ENCODE results near the gene VSX1.

DNA sequence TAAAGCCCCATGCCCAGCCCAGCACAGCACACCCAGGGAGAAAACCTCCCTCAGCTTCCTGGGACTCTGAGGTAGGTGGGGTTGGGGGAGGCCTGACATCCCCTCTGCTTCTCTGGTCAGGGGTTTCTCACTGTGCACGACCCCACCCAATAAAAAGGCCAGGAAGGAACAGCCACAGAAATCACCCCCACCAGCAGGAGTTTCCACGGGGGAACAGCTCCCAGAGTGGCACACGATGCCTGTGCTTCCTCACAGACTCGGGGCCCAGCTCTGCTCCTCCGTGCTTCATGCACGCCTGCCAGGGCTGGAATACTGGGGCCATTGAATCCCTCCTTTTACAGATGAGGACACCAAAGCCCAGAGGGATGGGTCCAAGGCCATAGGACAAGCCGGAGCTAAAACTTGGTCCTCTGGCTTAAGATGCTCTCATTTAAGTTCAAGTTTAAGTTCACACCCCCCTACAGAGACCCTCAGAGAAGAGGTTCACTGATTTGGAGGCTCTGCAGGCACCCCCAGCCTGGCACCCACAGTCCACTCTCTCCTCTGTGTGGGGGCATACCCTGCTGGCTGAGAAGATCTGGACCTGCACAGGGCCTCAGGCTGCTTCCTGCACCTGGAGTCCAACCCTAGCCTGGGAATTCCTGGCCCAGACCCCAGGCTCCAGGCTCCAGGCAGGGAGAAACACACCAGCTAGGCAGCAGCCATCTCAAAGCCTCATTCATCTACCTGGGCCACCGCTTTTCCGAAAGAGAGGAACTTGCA is 38.3 kb downstream of the VSX1 start:
- TF ChIP-seq, protein P1, sequence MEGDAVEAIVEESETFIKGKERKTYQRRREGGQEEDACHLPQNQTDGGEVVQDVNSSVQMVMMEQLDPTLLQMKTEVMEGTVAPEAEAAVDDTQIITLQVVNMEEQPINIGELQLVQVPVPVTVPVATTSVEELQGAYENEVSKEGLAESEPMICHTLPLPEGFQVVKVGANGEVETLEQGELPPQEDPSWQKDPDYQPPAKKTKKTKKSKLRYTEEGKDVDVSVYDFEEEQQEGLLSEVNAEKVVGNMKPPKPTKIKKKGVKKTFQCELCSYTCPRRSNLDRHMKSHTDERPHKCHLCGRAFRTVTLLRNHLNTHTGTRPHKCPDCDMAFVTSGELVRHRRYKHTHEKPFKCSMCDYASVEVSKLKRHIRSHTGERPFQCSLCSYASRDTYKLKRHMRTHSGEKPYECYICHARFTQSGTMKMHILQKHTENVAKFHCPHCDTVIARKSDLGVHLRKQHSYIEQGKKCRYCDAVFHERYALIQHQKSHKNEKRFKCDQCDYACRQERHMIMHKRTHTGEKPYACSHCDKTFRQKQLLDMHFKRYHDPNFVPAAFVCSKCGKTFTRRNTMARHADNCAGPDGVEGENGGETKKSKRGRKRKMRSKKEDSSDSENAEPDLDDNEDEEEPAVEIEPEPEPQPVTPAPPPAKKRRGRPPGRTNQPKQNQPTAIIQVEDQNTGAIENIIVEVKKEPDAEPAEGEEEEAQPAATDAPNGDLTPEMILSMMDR (tag by site-specific recombination; IDR thresholded peaks at IDR 0.05) = no peak
- TF ChIP-seq ZBTB17 (tag by site-specific recombination; IDR thresholded peaks at IDR 0.05) = no peak
- no peak for TF ChIP-seq YY2 (tag by site-specific recombination; IDR thresholded peaks at IDR 0.05)
- no peak for TF ChIP-seq ZNF664 (tag by site-specific recombination; IDR thresholded peaks at IDR 0.05)
- TF ChIP-seq ZNF777 (tag by site-specific recombination; IDR thresholded peaks at IDR 0.05; ENCODE audit: borderline replicate concordance) = no peak
- no peak for TF ChIP-seq ZNF521 (tag by site-specific recombination; IDR thresholded peaks at IDR 0.05)
- TF ChIP-seq ZNF274 (IDR thresholded peaks at IDR 0.05; ENCODE audit: low read length) = no peak
- TF ChIP-seq ZNF274 (tag by site-specific recombination; IDR thresholded peaks at IDR 0.05; ENCODE audit: borderline replicate concordance) = no peak
- no peak for TF ChIP-seq ZNF214 (tag by site-specific recombination; IDR thresholded peaks at IDR 0.05; ENCODE audit: borderline replicate concordance)
- TF ChIP-seq, protein P2, sequence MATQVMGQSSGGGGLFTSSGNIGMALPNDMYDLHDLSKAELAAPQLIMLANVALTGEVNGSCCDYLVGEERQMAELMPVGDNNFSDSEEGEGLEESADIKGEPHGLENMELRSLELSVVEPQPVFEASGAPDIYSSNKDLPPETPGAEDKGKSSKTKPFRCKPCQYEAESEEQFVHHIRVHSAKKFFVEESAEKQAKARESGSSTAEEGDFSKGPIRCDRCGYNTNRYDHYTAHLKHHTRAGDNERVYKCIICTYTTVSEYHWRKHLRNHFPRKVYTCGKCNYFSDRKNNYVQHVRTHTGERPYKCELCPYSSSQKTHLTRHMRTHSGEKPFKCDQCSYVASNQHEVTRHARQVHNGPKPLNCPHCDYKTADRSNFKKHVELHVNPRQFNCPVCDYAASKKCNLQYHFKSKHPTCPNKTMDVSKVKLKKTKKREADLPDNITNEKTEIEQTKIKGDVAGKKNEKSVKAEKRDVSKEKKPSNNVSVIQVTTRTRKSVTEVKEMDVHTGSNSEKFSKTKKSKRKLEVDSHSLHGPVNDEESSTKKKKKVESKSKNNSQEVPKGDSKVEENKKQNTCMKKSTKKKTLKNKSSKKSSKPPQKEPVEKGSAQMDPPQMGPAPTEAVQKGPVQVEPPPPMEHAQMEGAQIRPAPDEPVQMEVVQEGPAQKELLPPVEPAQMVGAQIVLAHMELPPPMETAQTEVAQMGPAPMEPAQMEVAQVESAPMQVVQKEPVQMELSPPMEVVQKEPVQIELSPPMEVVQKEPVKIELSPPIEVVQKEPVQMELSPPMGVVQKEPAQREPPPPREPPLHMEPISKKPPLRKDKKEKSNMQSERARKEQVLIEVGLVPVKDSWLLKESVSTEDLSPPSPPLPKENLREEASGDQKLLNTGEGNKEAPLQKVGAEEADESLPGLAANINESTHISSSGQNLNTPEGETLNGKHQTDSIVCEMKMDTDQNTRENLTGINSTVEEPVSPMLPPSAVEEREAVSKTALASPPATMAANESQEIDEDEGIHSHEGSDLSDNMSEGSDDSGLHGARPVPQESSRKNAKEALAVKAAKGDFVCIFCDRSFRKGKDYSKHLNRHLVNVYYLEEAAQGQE (tag by site-specific recombination; IDR thresholded peaks at IDR 0.05) = no peak
- TF ChIP-seq PRDM1 (tag by site-specific recombination; IDR thresholded peaks at IDR 0.05) = no peak
- TF ChIP-seq, protein P3, sequence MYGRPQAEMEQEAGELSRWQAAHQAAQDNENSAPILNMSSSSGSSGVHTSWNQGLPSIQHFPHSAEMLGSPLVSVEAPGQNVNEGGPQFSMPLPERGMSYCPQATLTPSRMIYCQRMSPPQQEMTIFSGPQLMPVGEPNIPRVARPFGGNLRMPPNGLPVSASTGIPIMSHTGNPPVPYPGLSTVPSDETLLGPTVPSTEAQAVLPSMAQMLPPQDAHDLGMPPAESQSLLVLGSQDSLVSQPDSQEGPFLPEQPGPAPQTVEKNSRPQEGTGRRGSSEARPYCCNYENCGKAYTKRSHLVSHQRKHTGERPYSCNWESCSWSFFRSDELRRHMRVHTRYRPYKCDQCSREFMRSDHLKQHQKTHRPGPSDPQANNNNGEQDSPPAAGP (tag by site-specific recombination; IDR thresholded peaks at IDR 0.05) = no peak
- no peak for TF ChIP-seq SETDB1 (IDR thresholded peaks at IDR 0.05; ENCODE audit: insufficient read length, low read length)

All from HEK293 (cell line).